GM12864 (cell line): ENCODE results near the gene CYP3A4.

Source experiments
- DNase-seq: peaks from one replicate; pipeline ENCODE4 v3.0.0-alpha.2; 2011; ENCODE audit warnings: low read depth
- H3K4me3 ChIP-seq: 2 replicates; pipeline ENCODE4 v1.5.1; 2011; ENCODE audit warnings: mild to moderate bottlenecking, low read depth, low read length, control low read depth
- TF ChIP-seq, protein P1 (sequence below): IDR thresholded peaks from 2 replicates; pipeline ENCODE4 v1.5.1; 2011; ENCODE audit warnings: low read depth, mild to moderate bottlenecking, moderate library complexity, low read length, control low read depth, inconsistent platforms; ENCODE audit errors: missing control alignments

Gene CYP3A4

DNA sequence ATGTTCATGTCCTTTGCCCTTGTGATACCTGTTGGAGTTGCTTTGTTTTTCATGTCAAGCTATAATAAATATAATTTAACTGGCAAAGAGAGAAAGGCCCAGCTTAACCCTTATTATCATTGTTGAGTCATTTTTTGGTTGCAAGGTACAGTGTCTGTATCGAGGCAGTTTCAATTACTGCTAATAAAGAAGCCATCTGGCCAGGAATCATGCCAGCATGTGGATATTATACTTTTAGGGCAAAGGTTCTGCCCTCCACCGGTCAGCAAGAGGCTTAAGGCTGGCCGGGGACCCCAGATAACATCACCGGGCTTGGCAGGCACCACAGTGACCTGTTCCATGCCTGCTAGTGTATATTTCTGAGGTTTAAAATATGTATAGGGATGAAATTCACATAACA is 9.0 kb upstream of the CYP3A4 start:
- TF ChIP-seq, protein P1, sequence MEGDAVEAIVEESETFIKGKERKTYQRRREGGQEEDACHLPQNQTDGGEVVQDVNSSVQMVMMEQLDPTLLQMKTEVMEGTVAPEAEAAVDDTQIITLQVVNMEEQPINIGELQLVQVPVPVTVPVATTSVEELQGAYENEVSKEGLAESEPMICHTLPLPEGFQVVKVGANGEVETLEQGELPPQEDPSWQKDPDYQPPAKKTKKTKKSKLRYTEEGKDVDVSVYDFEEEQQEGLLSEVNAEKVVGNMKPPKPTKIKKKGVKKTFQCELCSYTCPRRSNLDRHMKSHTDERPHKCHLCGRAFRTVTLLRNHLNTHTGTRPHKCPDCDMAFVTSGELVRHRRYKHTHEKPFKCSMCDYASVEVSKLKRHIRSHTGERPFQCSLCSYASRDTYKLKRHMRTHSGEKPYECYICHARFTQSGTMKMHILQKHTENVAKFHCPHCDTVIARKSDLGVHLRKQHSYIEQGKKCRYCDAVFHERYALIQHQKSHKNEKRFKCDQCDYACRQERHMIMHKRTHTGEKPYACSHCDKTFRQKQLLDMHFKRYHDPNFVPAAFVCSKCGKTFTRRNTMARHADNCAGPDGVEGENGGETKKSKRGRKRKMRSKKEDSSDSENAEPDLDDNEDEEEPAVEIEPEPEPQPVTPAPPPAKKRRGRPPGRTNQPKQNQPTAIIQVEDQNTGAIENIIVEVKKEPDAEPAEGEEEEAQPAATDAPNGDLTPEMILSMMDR, result no peak
- H3K4me3 ChIP-seq, result no peak overlapping the region
- DNase-seq, result no peak

DNA sequence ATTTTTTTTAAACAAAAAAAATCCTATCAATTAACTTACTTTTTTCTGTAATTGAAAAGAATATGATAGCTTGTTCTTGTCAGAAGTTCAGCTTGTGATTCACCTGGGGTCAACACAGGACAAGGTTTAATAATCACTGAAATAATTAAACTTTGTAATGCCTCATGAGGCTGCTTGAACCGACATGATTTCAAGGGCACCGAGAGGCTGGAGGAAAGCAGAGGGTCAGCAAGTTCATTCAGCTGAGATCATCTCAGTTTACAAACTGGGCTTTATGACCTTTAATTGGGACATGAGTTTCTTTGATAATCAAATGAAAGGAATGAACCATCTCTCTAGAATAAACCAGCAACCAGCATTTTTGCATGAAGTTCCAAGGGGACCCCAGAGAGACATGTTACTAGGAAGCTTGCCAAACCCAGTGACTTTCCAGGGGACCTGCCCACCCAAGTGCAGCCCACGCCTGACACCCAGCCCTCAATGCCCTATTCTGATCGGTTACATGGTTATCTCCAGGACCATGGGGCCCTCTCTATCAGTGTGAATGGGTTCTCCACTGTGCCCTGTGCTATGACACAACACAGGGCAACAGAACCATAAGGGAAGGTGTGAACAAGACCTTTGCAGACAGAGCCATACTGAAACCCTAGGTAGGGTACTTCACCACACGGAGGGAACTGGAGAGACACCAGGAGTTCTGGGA is 7.8 kb upstream of the CYP3A4 start:
- TF ChIP-seq, protein P1, result no peak
- DNase-seq, result no peak

DNA sequence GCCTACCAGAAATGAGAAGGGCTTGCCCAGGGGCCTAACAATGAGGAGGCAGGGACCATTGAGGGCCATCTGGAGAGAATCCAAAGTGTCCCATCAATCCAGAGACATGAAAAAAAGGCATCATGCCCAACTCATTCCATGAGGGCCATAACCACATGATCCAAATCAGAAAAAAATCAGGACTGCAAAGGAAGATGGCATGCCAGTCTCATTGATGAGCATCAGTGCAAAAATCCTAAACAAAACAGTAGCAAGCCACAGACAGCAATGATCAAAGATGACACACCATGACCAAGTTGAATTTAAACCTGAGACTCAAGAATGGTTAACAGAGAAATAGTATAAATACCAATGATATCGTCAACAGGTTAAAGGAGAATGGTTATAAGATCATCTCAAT is 7.0 kb upstream of the CYP3A4 start:
- H3K4me3 ChIP-seq, result no peak overlapping the region
- no peak for DNase-seq
- TF ChIP-seq, protein P1, result no peak

More for the DNA sequence above, 7.8 kb upstream of the CYP3A4 start:
- H3K4me3 ChIP-seq, result no peak overlapping the region

DNA sequence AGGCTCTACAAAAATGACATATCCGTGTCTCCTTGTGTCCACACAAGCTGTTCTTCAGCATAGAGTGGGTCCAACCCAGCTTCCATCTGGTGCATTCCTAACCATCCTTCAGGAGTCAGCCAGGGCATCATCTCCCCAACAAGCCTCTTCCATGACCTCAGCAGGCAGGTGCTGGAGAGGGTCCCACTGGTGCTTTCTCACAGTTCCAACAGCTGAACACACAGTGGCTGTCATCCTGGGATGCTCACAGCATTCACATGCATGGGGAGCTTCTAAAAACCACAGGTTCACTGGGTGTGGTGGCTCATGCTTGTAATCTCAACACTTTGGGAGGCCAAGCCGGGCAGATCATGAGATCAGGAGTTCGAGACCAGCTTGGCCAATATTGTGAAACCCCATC is 6.4 kb upstream of the CYP3A4 start:
- H3K4me3 ChIP-seq, result no peak overlapping the region
- TF ChIP-seq, protein P1, result no peak
- no peak for DNase-seq

DNA sequence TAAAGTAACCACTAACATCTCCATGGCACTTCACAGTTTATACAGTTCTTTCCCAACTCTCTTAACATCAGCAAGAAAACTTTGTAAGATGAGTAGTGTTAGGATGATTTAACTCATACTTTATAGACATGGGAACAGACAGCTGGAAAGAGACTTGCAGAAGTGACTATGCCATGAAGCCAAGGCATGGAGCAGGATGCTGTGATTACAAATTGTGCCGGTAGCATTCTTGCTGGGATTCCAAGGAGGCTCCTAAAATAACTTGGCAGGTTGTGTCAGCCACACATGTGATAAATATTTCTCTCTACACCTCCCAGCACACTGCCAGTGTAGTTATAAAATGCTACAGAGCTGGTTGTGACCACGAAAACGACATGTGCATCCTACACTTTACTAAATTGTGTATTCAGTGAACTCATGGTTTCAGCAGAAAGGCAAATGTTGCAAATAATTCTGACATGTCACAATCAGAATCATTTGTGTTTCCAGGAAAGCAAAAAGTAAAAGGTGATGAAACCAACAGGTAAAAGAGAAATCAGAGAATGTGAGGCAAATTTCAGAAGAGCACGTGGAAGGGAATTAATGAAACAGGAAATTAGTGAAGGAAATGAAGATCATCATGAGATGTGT is 5.6 kb upstream of the CYP3A4 start:
- no peak overlapping the region for H3K4me3 ChIP-seq
- TF ChIP-seq, protein P1, result no peak
- no peak for DNase-seq

DNA sequence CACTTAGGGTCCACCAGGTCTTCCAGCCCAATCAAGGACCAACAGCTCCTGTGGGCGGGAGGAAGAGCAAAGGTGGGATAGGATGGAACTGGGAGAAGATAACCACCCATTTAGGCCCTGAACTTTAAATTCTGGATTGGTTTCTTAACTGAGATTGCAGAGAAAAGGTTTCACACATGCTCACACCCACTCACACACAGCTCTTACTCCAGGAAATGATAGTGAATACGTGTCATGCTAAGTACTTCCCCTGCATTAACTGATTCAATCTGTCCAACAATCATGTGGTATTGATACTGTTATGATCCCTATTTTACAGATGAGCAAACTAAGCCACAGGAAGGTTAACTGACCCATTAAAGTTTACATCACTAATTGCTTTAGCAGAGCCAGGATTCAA is 4.6 kb upstream of the CYP3A4 start:
- TF ChIP-seq, protein P1, result no peak
- H3K4me3 ChIP-seq, result no peak overlapping the region
- no peak for DNase-seq
